ENCODE measurements around the gene CA10. TPM values are rescaled to one million over a fixed set of nuclear protein-coding genes. Genes with fewer than 3 reads are reported as not detected.

CA10 gene
- total and polyA plus RNA-seq, 9 of the 15 experiments (the other 6 are each of a cell fraction or from before 2014, with no cell fraction given) = not detected

DNA sequence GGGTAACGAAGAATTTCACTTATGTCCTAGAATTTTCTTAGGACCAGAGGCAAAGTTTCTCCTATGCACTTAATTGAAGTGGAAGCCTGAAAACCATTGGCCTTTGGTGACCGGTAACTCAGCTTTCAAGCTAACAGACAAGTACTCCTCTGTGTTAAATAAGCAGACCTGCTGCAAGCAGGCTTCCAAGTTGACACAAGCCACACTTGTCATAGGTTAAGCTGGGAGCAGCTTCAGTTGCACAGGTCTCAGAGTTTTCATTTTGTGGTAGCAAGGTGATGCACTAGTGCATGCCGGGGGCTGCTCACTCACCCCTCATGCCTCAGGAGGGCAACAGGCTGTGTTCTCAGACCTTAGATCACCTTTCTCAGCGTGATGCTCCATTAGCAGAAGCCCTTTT, 498.2 kb downstream of the CA10 start:
- no peak overlapping the region for H3K4me3 ChIP-seq
- TF ChIP-seq ZKSCAN3 (CRISPR knock-in tag; IDR thresholded peaks at IDR 0.05) (no peak), ZBED1 (IDR thresholded peaks at IDR 0.05) (no peak), TBL1XR1 (IDR thresholded peaks at IDR 0.05; ENCODE audit: low read length in 2 of 2) (no peak), MXI1 (IDR thresholded peaks at IDR 0.05; ENCODE audit: low read depth, low read length) (no peak), HSF4 (CRISPR knock-in tag; IDR thresholded peaks at IDR 0.05; ENCODE audit: borderline replicate concordance) (no peak), ZNF263 (CRISPR knock-in tag; IDR thresholded peaks at IDR 0.05; ENCODE audit: borderline replicate concordance) (no peak), HINFP (tag; conservative IDR thresholded peaks at IDR 0.05; ENCODE audit: low read depth) (no peak), E2F3 (CRISPR knock-in tag; IDR thresholded peaks at IDR 0.05) (no peak), ZNF347 (CRISPR knock-in tag; IDR thresholded peaks at IDR 0.05; ENCODE audit: low read depth) (no peak)
- TF ChIP-seq, protein P1, sequence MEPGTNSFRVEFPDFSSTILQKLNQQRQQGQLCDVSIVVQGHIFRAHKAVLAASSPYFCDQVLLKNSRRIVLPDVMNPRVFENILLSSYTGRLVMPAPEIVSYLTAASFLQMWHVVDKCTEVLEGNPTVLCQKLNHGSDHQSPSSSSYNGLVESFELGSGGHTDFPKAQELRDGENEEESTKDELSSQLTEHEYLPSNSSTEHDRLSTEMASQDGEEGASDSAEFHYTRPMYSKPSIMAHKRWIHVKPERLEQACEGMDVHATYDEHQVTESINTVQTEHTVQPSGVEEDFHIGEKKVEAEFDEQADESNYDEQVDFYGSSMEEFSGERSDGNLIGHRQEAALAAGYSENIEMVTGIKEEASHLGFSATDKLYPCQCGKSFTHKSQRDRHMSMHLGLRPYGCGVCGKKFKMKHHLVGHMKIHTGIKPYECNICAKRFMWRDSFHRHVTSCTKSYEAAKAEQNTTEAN (CRISPR knock-in tag; IDR thresholded peaks at IDR 0.05) = no peak
- TF ChIP-seq, protein P2, sequence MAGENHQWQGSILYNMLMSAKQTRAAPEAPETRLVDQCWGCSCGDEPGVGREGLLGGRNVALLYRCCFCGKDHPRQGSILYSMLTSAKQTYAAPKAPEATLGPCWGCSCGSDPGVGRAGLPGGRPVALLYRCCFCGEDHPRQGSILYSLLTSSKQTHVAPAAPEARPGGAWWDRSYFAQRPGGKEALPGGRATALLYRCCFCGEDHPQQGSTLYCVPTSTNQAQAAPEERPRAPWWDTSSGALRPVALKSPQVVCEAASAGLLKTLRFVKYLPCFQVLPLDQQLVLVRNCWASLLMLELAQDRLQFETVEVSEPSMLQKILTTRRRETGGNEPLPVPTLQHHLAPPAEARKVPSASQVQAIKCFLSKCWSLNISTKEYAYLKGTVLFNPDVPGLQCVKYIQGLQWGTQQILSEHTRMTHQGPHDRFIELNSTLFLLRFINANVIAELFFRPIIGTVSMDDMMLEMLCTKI (IDR thresholded peaks at IDR 0.05; ENCODE audit: partially characterized antibody) = no peak
- no peak for DNase-seq (ENCODE audit: extremely low read depth in 1 of 4, low spot score in 3 of 4)
- no TSS peak for BruUV-seq (replicated peaks)
- H3K9ac ChIP-seq (ENCODE audit: insufficient read depth in 1 of 2, low read depth in 2 of 2, low read length in 2 of 2) = no peak overlapping the region
- H3K4me1 ChIP-seq (replicated peaks in 1 of 2; ENCODE audit: control insufficient read depth in 2 of 2, insufficient read depth in 2 of 2, low read length in 2 of 2) = no peaks in the 10 kb centered on the region
- H3K36me3 ChIP-seq (ENCODE audit: control insufficient read depth, insufficient read depth, low read length) = no peaks in the 10 kb centered on the region
- no peaks in the 10 kb centered on the region for H3K9me3 ChIP-seq (replicated peaks; ENCODE audit: control insufficient read depth, insufficient read depth, low read depth, low read length)
- WGBS (ENCODE audit: insufficient coverage, low coverage, missing lambda C conversion rate) = 2% methylated on average over 4 of the region's 4 CpGs
- no peak overlapping the region for H2AFZ ChIP-seq (ENCODE audit: low read depth, low read length)
- H3K27ac ChIP-seq (ENCODE audit: extremely low read depth, low read depth, low read length) = no peak overlapping the region
- POLR2A ChIA-PET = no interaction called here
- H3K4me2 ChIP-seq (ENCODE audit: insufficient read depth, low read length) = no peak overlapping the region
- no peaks in the 10 kb centered on the region for H4K20me1 ChIP-seq (replicated peaks; ENCODE audit: control insufficient read depth, insufficient read depth, low read length)
- H3K9me1 ChIP-seq (ENCODE audit: control insufficient read depth, insufficient read depth, low read length) = no peaks in the 10 kb centered on the region
- no peak for FAIRE-seq
- intact Hi-C loops (cut with micrococcal nuclease) (no loop called here), in situ Hi-C loops (cut with MboI) (no loop called here)
- no peaks in the 10 kb centered on the region for H3K79me2 ChIP-seq (ENCODE audit: control insufficient read depth, insufficient read depth, low read length)
- ATAC-seq = no peak
- CTCF ChIA-PET (ENCODE audit: low intra/inter-chr PET ratio) = interaction anchor here (0.6 kb wide), 1 partner anchor 467 kb away, joined by 3 read pairs; no protein-coding TSS in a partner anchor
- no peaks in the 10 kb centered on the region for H3K27me3 ChIP-seq (ENCODE audit: control insufficient read depth in 2 of 2, insufficient read depth in 2 of 2, low read length in 2 of 2)

Data from K562 (cell line).